Measurements from ENCODE around the gene CTDP1. TPM values are rescaled to one million over a fixed set of nuclear protein-coding genes. Genes with fewer than 3 reads are reported as not detected.

The CTDP1 gene
- total and polyA plus RNA-seq, 9 of the 15 experiments (the other 6 are each of a cell fraction or from before 2014, with no cell fraction given) = 0.07 to 19.2 (median 4.0) TPM

- POLR2A ChIA-PET = interaction anchor here (0.6 kb wide), 1 partner anchor 613 kb away, joined by 3 read pairs; the partner anchor contains the start of gene PARD6G
- 9% methylated on average over 5 of the region's 5 CpGs for WGBS (ENCODE audit: insufficient coverage, low coverage, missing lambda C conversion rate)
- Histone ChIP-seq H3K27me3 (ENCODE audit: control insufficient read depth in 2 of 2, insufficient read depth in 2 of 2, low read length in 2 of 2) (peaks cover 3 to 21% of the 10 kb centered on the region in 2 experiments; a peak in 3 of 5 replicates), H2AFZ (ENCODE audit: low read depth, low read length) (no peak overlapping the region), H3K4me3 (no peak overlapping the region), H3K79me2 (ENCODE audit: control insufficient read depth, insufficient read depth, low read length) (no peaks in the 10 kb centered on the region), H3K4me2 (ENCODE audit: insufficient read depth, low read length) (no peak overlapping the region), H3K9ac (ENCODE audit: insufficient read depth in 1 of 2, low read depth in 2 of 2, low read length in 2 of 2) (no peak overlapping the region), H3K9me1 (ENCODE audit: control insufficient read depth, insufficient read depth, low read length) (no peaks in the 10 kb centered on the region), H3K36me3 (ENCODE audit: control insufficient read depth, insufficient read depth, low read length) (no peaks in the 10 kb centered on the region), H3K4me1 (replicated peaks in 1 of 2; ENCODE audit: control insufficient read depth in 2 of 2, insufficient read depth in 2 of 2, low read length in 2 of 2) (peaks cover 0 to 14% of the 10 kb centered on the region in 2 experiments; a peak in 1 of 5 replicates), H3K27ac (ENCODE audit: extremely low read depth, low read depth, low read length) (no peak overlapping the region), H4K20me1 (replicated peaks; ENCODE audit: control insufficient read depth, insufficient read depth, low read length) (no peaks in the 10 kb centered on the region), H3K9me3 (replicated peaks; ENCODE audit: control insufficient read depth, insufficient read depth, low read depth, low read length) (no peaks in the 10 kb centered on the region; the same call in 1 of the 2 replicates)
- in situ Hi-C loops (cut with MboI) = no loop called here
- BruUV-seq (replicated peaks) = no TSS peak
- no peak for DNase-seq (ENCODE audit: extremely low read depth in 1 of 4, low spot score in 3 of 4)
- CTCF ChIA-PET (ENCODE audit: low intra/inter-chr PET ratio) = no interaction called here
- no peak for ATAC-seq
- no peak for FAIRE-seq
- intact Hi-C loops (cut with micrococcal nuclease) = no loop called here
- TF ChIP-seq TOE1 (IDR thresholded peaks at IDR 0.05; ENCODE audit: borderline replicate concordance) (no peak), TOE1 (CRISPR knock-in tag; IDR thresholded peaks at IDR 0.05; ENCODE audit: borderline replicate concordance, low read depth) (no peak), CBX2 (IDR thresholded peaks at IDR 0.05; ENCODE audit: insufficient read depth, low read length, poor library complexity, severe bottlenecking) (no peak), DACH1 (IDR thresholded peaks at IDR 0.05; ENCODE audit: partially characterized antibody) (no peak), SMARCC2 (IDR thresholded peaks at IDR 0.05; ENCODE audit: low read depth) (no peak), STAT5B (CRISPR knock-in tag; IDR thresholded peaks at IDR 0.05) (no peak), MED1 (CRISPR knock-in tag; IDR thresholded peaks at IDR 0.05; ENCODE audit: borderline replicate concordance) (no peak), MYNN (IDR thresholded peaks at IDR 0.05) (no peak), MYNN (CRISPR knock-in tag; IDR thresholded peaks at IDR 0.05) (no peak)
These were observed 45.4 kb upstream of the CTDP1 start for GRCh38 chr18:79634186-79634585.
